GM15510 (cell line): ENCODE results near the gene BIRC6.

Experiments used
- POLR2A ChIP-seq: IDR thresholded peaks from 3 replicates; pipeline ENCODE4 v1.6.1; 2011; ENCODE audit warnings: borderline replicate concordance; ENCODE audit not compliant: insufficient read length; ENCODE audit errors: extremely low read depth

Gene BIRC6, protein sequence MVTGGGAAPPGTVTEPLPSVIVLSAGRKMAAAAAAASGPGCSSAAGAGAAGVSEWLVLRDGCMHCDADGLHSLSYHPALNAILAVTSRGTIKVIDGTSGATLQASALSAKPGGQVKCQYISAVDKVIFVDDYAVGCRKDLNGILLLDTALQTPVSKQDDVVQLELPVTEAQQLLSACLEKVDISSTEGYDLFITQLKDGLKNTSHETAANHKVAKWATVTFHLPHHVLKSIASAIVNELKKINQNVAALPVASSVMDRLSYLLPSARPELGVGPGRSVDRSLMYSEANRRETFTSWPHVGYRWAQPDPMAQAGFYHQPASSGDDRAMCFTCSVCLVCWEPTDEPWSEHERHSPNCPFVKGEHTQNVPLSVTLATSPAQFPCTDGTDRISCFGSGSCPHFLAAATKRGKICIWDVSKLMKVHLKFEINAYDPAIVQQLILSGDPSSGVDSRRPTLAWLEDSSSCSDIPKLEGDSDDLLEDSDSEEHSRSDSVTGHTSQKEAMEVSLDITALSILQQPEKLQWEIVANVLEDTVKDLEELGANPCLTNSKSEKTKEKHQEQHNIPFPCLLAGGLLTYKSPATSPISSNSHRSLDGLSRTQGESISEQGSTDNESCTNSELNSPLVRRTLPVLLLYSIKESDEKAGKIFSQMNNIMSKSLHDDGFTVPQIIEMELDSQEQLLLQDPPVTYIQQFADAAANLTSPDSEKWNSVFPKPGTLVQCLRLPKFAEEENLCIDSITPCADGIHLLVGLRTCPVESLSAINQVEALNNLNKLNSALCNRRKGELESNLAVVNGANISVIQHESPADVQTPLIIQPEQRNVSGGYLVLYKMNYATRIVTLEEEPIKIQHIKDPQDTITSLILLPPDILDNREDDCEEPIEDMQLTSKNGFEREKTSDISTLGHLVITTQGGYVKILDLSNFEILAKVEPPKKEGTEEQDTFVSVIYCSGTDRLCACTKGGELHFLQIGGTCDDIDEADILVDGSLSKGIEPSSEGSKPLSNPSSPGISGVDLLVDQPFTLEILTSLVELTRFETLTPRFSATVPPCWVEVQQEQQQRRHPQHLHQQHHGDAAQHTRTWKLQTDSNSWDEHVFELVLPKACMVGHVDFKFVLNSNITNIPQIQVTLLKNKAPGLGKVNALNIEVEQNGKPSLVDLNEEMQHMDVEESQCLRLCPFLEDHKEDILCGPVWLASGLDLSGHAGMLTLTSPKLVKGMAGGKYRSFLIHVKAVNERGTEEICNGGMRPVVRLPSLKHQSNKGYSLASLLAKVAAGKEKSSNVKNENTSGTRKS (N-terminal part only)

GRCh38 chr2:32356681-32357317 lies at the start of gene BIRC6:
Gene BIRC6 (plus strand): TSS chr2:32357023. CDS start chr2:32357162, 139 bp downstream.
- peak; percentile 97 for TF ChIP-seq POLR2A

- no peak for TF ChIP-seq POLR2A
Measured at GRCh38 chr2:32310577-32310976, 46.2 kb upstream of the BIRC6 start.

DNA sequence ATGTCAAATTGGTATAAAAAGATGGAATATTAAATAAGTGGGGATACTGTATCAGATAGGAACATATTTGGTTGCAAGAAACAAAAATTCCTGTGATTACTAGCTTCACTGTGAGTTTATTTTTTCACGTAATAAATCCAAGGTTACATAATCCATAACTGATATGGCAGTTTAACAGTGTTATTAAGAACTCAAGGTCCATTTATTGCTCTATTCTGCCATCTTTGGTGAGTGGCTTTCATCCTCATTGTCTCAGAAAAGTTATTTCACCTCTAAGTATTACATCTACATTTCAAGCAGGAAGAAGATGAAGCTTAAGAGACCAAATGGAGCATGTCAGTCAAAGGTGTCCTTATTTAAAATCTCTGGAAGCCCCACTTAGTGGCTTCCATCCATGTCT lies 41.9 kb upstream of the BIRC6 start:
- TF ChIP-seq POLR2A, result no peak

DNA sequence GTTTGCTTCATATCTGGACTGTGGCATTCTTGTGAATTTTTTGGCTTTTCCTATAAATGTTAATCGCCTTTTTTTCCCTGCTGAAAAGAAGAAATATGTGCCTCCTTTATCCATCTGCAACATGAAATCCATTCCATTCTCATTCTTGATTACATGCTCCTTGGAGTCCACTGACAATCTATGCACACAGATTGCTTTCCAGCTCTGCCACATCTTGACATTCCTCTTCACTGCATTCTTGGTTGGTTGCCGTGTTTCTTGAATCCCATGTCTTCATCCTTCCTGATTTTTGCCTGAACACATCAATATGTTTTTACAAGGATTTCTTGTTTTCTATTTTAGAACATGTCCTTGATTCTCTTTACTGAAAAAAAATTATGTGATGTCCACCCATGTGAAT lies 26.7 kb upstream of the BIRC6 start:
- TF ChIP-seq POLR2A, result no peak

DNA sequence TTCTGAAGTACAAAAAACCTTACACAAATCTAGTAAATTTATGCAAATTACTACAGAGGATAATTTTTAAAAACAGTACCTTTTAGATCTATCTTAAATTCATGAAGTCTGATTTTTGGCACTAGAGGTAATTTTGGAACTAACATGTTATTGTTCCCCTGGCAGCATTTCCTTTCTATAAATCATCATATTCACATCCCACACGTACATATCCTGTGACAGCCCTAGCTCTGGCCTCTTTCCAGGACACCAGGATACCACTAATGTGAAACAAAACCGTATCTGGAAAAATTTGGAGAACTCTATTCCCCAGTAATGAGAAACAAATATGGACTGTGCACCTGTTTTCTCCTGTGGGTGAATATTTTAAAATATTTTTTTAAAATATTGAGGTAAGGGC lies 14.0 kb upstream of the BIRC6 start:
- no peak for TF ChIP-seq POLR2A

DNA sequence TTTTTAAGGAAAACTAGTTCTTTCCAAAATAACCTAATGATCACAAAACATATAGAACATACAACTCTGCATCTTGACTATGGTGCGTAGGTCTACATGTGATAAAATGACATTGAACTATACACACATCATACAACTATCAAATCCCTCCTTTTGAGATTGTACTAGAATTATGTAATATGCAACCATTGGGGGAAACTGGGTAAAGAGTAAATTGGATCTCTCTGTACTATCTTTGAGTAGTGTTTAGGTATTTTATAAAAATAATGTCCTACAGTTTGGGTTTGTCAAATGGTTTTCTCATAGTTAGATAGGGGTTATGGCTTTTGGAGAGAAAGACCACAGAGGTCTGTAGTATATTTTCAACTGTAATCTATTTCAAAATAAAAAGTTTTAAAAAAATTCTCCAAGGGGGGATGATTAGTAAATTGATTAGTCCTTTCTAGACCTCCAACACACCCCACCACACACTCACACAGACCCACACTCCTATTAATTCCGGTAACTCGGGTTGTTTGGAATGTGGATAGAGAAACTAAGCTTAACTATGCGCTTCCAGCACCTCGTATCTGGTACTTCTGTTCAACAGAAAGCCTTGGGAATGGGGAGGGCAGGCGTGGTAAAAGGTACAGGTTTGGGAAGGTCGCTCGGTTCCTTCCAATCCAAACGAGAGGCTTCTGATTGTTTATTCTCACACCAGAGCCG lies 695 bp upstream of the BIRC6 start:
- no peak for TF ChIP-seq POLR2A

- no peak for TF ChIP-seq POLR2A
Measured at GRCh38 chr2:32357318-32358110, 691 bp downstream of the BIRC6 start.

- TF ChIP-seq POLR2A, result no peak
Measured at GRCh38 chr2:32358111-32358482, 1.3 kb downstream of the BIRC6 start.

GRCh38 chr2:32360416-32360815 lies 3.6 kb downstream of the BIRC6 start:
- no peak for TF ChIP-seq POLR2A

GRCh38 chr2:32363597-32363996 lies 6.8 kb downstream of the BIRC6 start:
- TF ChIP-seq POLR2A, result no peak

- no peak for TF ChIP-seq POLR2A
Measured at GRCh38 chr2:32366595-32366994, 9.8 kb downstream of the BIRC6 start.

- TF ChIP-seq POLR2A, result no peak
Measured at GRCh38 chr2:32369222-32369621, 12.4 kb downstream of the BIRC6 start.
